ENCODE data around the gene KIAA1549.

- TF ChIP-seq CBX2 (IDR thresholded peaks at IDR 0.05; ENCODE audit: borderline replicate concordance, low read depth), result no peak
- no peak for TF ChIP-seq CTCF (IDR thresholded peaks at IDR 0.05)
- no peak for TF ChIP-seq REST (IDR thresholded peaks at IDR 0.05)
- no peak for TF ChIP-seq TP53 (CRISPR knock-in tag; IDR thresholded peaks at IDR 0.05)
- TF ChIP-seq RAD21 (conservative IDR thresholded peaks at IDR 0.05 in 1 of 2, IDR thresholded peaks at IDR 0.05 in 1 of 2), result no peak
- no peak for TF ChIP-seq POLR2A (IDR thresholded peaks at IDR 0.05; ENCODE audit: low read length)
- TF ChIP-seq RARB (CRISPR knock-in tag; IDR thresholded peaks at IDR 0.05), result no peak
- no peak for TF ChIP-seq MAX (IDR thresholded peaks at IDR 0.05)
- TF ChIP-seq POLR2AphosphoS2 (conservative IDR thresholded peaks at IDR 0.05; ENCODE audit: low read length), result no peak
- no peak for TF ChIP-seq JUNB (IDR thresholded peaks at IDR 0.05)
- TF ChIP-seq NR3C1 (IDR thresholded peaks at IDR 0.05), result no peak
Observed at GRCh38 chr7:138804618-138805017, 176.6 kb downstream of the KIAA1549 start.
